ENCODE data around the gene ATP2A3. TPM values are rescaled to one million over a fixed set of nuclear protein-coding genes. Genes with fewer than 3 reads are reported as not detected.

The ATP2A3 gene
- total RNA-seq, 1 donor, result 2.3 TPM

- DNase-seq (ENCODE audit: low read depth), result no peak
- no peak for TF ChIP-seq CTCF (IDR thresholded peaks at IDR 0.05; ENCODE audit: insufficient read depth, low read length)
- H3K4me3 ChIP-seq (ENCODE audit: low read depth, low read length), result no peak overlapping the region
These were observed 2.6 kb upstream of the ATP2A3 start for GRCh38 chr17:3966720-3967363.

- peak; percentile 15 for DNase-seq (ENCODE audit: low read depth)
- H3K4me3 ChIP-seq (ENCODE audit: low read depth, low read length), result no peak overlapping the region
- TF ChIP-seq CTCF (IDR thresholded peaks at IDR 0.05; ENCODE audit: insufficient read depth, low read length), result no peak
These were observed 1.0 kb upstream of the ATP2A3 start for GRCh38 chr17:3965118-3965800.

- no peak overlapping the region for H3K4me3 ChIP-seq (ENCODE audit: low read depth, low read length)
- DNase-seq (ENCODE audit: low read depth), result no peak
- no peak for TF ChIP-seq CTCF (IDR thresholded peaks at IDR 0.05; ENCODE audit: insufficient read depth, low read length)
These were observed 718 bp downstream of the ATP2A3 start for GRCh38 chr17:3963237-3964201.

- DNase-seq (ENCODE audit: low read depth), result no peak
- no peak for TF ChIP-seq CTCF (IDR thresholded peaks at IDR 0.05; ENCODE audit: insufficient read depth, low read length)
- H3K4me3 ChIP-seq (ENCODE audit: low read depth, low read length), result no peak overlapping the region
These were observed 1.3 kb downstream of the ATP2A3 start for GRCh38 chr17:3962965-3963236.

- no peak for TF ChIP-seq CTCF (IDR thresholded peaks at IDR 0.05; ENCODE audit: insufficient read depth, low read length)
- no peak overlapping the region for H3K4me3 ChIP-seq (ENCODE audit: low read depth, low read length)
- DNase-seq (ENCODE audit: low read depth), result no peak
These were observed 1.8 kb downstream of the ATP2A3 start for GRCh38 chr17:3962217-3962964.

GRCh38 chr17:3961564-3962047 lies 2.6 kb downstream of the ATP2A3 start:
- DNase-seq (ENCODE audit: low read depth), result no peak
- TF ChIP-seq CTCF (IDR thresholded peaks at IDR 0.05; ENCODE audit: insufficient read depth, low read length), result no peak

More at GRCh38 chr17:3961564-3962047, 2.6 kb downstream of the ATP2A3 start:
- H3K4me3 ChIP-seq (ENCODE audit: low read depth, low read length), result no peak overlapping the region

Data from fibroblast of the aortic adventitia (primary cell).